A549 (cell line): ENCODE results near the gene ROBO1.

Experiments used
- CTCF ChIP-seq: fragments of >200 bp; sonication (Bioruptor Twin); formaldehyde crosslinking; IDR thresholded peaks from 3 replicates; pipeline ENCODE4 v1.5.1; 2016
- EHMT2 ChIP-seq: fragments of 200-600 bp; sonication (generic); IDR thresholded peaks from 2 replicates; pipeline ENCODE4 v1.6.1; 2016; ENCODE audit warnings: antibody characterized with exemption, low read depth, mild to moderate bottlenecking, moderate library complexity
- KDM5A ChIP-seq: fragments of 200-600 bp; sonication (generic); IDR thresholded peaks from 2 replicates; pipeline ENCODE4 v1.6.1; 2016; ENCODE audit warnings: antibody characterized with exemption, mild to moderate bottlenecking
- POLR2A ChIP-seq: IDR thresholded peaks from 2 replicates; pipeline ENCODE4 v1.6.1; 2012; ENCODE audit warnings: mild to moderate bottlenecking, low read length
- RAD21 ChIP-seq, 2 experiments: fragments of >200 bp in 1 of 2; sonication (Bioruptor Twin) in 1 of 2; formaldehyde crosslinking in 1 of 2; IDR thresholded peaks in 1 of 2; conservative IDR thresholded peaks in 1 of 2; 2 replicates in 1 of 2; 3 replicates in 1 of 2; pipeline ENCODE4 v1.6.1; 2012 to 2018; ENCODE audit warnings: inconsistent platforms in 1 of 2

DNA sequence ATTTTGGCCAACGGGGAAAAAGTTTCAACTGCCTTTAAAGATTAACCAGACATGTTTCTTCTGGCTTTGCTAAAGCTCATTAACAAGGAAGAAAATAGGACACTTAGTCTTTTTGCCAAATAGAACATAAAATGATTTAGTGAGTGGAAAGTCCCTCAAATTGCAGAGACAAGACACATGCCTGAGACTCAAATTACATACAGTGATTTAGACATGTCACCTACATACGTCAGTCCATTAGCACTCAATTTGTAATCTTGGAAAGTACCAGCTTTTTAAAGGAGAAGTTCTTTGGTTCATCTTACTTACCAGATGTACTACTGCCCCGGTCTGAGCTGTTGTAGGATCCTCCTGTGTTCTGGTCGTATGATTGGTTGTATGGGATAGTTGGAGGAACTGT is 1134.2 kb downstream of the ROBO1 start:
- TF ChIP-seq EHMT2, result no peak
- TF ChIP-seq CTCF, result no peak
- no peak for TF ChIP-seq KDM5A
- TF ChIP-seq RAD21 (conservative IDR thresholded peaks at IDR 0.05 in 1 of 2, IDR thresholded peaks at IDR 0.05 in 1 of 2), result no peak
- no peak for TF ChIP-seq POLR2A
